Epithelial cell of proximal tubule (primary cell): Measurements from ENCODE around the gene TMEM239. TPM values are rescaled to one million over a fixed set of nuclear protein-coding genes. Genes with fewer than 3 reads are reported as not detected.
"Not testable (repeated sequence)": the region's sequence is repeated elsewhere in the genome, so short reads cannot be mapped to it uniquely, and the experiment has no call there.

Source experiments
- DNase-seq: peaks from one replicate; pipeline ENCODE4 v3.0.0-alpha.2; 2011; ENCODE audit warnings: low read depth
- H3K4me3 ChIP-seq: 2 replicates; pipeline ENCODE4 v1.5.1; 2011; ENCODE audit warnings: low read depth, mild to moderate bottlenecking, low read length
- total RNA-seq: library from RNA; depleted of rRNA; stranded (reverse); fragments of >200 nt; gene quantifications from 2 replicates; pipeline ENCODE4 v1.2.3, GENCODE V29; 2015
- TF ChIP-seq, protein P1 (sequence below): conservative IDR thresholded peaks from 2 replicates; pipeline ENCODE4 v1.5.1; 2012; ENCODE audit warnings: low read depth, mild to moderate bottlenecking, low read length

Gene TMEM239
- total RNA-seq, 1 donor from 2014 or later: not detected

DNA sequence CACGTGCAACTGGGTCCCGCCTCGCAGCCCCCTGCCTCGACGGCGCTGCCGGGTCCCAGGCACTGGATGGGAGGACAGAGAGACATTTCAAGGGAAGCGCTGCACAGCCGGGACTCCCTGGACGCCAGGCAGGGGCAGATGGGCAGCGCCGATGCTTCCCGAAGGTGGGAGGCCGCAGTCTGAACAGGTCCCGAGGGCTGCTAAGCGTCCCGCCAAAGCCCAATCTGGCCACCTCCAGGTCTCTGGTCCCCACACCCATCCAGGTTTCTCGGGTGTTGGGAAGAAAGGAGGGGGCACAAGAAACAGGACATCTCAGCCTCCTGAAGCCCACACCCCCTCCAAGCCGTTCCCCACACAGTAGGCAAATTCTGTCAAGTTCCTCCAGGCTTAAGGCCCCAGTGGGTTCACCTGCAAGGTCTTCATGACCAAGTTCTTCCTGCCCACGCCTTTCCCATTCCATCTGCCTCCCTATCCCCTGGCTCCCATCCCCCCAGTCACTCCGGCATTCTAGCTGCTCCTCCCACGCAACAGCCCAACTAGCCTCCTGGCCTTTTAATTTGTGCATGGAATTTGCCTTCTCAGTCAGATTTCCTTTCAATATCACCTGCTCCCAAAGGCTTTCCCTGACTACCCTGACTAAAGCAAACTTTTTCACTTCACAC, 10.3 kb upstream of the TMEM239 start:
- DNase-seq: peak; percentile 26
- TF ChIP-seq, protein P1, sequence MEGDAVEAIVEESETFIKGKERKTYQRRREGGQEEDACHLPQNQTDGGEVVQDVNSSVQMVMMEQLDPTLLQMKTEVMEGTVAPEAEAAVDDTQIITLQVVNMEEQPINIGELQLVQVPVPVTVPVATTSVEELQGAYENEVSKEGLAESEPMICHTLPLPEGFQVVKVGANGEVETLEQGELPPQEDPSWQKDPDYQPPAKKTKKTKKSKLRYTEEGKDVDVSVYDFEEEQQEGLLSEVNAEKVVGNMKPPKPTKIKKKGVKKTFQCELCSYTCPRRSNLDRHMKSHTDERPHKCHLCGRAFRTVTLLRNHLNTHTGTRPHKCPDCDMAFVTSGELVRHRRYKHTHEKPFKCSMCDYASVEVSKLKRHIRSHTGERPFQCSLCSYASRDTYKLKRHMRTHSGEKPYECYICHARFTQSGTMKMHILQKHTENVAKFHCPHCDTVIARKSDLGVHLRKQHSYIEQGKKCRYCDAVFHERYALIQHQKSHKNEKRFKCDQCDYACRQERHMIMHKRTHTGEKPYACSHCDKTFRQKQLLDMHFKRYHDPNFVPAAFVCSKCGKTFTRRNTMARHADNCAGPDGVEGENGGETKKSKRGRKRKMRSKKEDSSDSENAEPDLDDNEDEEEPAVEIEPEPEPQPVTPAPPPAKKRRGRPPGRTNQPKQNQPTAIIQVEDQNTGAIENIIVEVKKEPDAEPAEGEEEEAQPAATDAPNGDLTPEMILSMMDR: no peak
- no peak overlapping the region for H3K4me3 ChIP-seq

DNA sequence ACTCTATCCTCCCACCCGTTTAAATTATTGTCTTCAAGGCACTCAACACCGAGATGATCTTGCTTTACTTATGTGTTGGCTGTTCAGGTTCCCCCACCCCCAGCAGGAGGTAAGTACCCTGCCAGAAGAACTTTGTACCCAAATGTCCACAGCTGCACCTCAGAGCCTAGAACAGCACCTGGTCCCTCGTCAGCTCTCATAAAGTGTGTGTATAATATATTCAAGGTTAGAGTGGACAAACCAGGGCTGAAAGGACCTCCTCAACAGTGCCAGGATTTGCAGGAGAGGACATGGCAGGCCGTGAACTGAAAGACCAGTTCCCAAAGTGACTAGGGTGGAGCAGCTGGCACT, 9.8 kb upstream of the TMEM239 start:
- TF ChIP-seq, protein P1: no peak
- no peak for DNase-seq

DNA sequence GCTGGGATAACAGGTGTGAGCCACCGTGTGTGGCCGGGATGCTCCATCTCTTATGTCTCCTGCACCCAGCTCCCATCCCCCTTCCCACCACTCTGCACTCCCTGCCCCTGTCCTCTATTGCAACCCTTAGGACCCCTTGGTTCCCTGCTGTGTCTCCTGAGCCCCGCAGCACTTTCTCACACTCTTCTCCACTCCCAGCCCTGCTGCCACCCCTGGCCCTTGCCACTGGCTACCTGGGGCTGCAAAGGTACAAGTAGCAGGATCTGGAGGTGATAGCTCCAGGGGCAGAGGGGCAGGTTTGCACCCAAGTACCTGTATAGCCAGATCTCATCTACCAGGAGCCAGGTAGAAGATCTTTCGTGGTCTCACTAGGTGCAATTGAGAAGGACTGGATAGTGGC, 9.1 kb upstream of the TMEM239 start:
- H3K4me3 ChIP-seq: no peak overlapping the region
- TF ChIP-seq, protein P1: no peak
- no peak for DNase-seq

More for the DNA sequence above, 9.8 kb upstream of the TMEM239 start:
- no peak overlapping the region for H3K4me3 ChIP-seq

DNA sequence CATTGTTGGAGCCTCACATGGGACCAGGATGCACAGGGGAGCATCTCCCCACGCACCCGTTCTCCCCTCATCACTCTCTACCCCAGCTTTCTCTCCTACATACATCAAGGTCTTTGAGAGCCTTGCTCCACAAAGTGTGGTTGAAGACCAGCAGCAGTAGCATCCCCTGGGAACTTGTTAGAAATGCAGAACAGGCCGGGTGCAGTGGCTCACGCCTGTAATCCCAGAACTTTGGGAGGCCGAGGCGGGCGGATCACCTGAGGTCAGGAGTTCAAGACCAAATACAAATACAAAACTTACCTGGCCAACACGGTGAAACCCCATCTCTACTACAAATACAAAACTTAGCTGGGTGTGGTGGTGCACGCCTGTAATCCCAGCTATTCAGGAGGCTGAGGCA, 8.2 kb upstream of the TMEM239 start:
- not testable (repeated sequence) for DNase-seq, H3K4me3 ChIP-seq

DNA sequence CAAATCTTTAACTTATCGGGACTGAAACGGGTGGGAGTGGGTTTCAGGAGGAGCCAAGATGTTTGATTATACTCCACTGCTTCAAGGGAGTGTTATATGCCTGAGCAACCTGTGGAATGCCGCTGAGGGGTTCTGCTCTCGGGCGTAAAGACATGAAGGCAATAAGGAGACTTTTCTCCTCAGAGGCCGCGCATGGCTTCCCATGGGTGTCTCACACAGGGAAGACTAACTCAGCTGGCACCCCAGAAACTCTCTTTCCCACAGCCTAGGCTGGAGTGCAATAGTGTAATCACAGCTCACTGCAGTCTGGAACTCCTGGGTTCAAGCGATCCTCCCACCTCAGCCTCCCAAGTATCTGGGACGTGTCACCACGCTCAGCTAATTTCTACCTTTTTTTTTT, 6.5 kb upstream of the TMEM239 start:
- TF ChIP-seq, protein P1: no peak
- peak; percentile 56 for DNase-seq
- H3K4me3 ChIP-seq: no peak overlapping the region

DNA sequence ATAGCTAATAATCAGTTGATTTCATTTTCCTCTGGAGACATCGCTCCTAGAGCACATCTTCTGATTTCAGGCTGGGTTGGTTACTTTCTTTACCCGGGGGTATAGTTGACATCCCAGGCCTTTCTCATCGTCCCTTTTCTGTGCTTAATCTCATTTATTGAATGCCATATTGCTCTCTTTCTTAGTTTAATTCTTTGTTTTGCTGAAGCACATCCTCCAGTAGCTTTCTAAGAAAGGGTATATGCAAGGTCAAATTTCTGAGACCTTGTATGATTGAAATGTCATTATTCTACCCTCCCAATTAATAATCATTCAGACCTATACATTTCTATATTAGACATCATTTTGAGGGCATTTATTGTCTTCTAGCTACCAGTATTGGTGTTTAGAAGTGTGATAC, 4.0 kb upstream of the TMEM239 start:
- no peak for DNase-seq
- TF ChIP-seq, protein P1: no peak
- no peak overlapping the region for H3K4me3 ChIP-seq

DNA sequence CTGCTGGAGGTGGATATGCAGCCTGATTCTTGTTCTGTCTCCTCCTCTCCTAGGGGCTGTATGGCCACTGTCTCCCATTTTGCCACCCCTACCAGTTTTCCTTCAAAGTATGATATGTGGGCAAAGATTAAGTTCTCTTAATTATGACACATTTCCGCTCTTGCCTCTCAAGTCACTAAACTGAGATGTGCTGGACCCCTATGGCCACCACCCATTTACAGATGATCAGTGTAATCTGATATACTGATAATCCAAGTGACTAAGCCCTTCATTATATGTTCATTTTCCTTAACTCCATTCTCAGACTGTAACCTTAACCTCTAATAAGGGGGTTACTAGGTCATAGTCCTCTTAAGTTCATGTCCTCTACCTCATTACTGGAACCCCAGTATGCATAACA, 2.1 kb upstream of the TMEM239 start:
- no peak for DNase-seq
- H3K4me3 ChIP-seq: no peak overlapping the region
- TF ChIP-seq, protein P1: no peak
